Breast epithelium (tissue), 3 donors: ENCODE results near the gene TRIM37.

Experiments
- CTCF ChIP-seq, 3 donors: fragments of 450-650 bp; IDR thresholded peaks; one replicate each; pipeline ENCODE4 v1.5.1; 2016 to 2017; ENCODE audit warnings: antibody characterized with exemption in 3 of 3, mild to moderate bottlenecking in 3 of 3, moderate library complexity in 3 of 3
- POLR2A ChIP-seq: fragments of 450-650 bp; IDR thresholded peaks from one replicate; pipeline ENCODE4 v1.6.1; 2016; ENCODE audit warnings: antibody characterized with exemption, mild to moderate bottlenecking, moderate library complexity
- POLR2AphosphoS5 ChIP-seq, 3 donors: sonication (generic); formaldehyde crosslinking; IDR thresholded peaks; one replicate each; pipeline ENCODE4 v1.6.1; 2017; ENCODE audit warnings: antibody characterized with exemption in 3 of 3

DNA sequence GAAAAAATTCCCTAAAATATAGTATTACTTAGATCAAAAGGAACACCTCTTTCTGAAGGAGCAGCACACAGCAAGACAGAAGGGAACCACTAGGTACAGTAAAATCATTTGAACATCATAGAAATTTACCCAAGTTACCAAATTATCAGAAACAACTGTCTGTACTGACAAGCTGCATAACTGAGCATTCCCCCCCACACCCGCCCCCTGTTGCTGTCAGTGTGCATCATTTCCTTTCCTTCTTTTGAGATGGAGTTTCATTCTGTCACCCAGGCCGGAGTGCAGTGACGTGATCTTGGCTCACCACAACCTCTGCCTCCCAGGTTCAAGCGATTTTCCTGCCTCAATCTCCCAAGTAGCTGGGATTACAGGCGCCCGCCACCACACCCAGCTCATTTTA lies 120.7 kb downstream of the TRIM37 start:
- TF ChIP-seq CTCF (IDR thresholded peaks at IDR 0.05) = no peak
- TF ChIP-seq POLR2A = no peak
- TF ChIP-seq POLR2AphosphoS5 (IDR thresholded peaks at IDR 0.05) = no peak
